Neural progenitor cell (in vitro differentiated cells): ENCODE results near the gene WWOX.

Experiments used
- EZH2 ChIP-seq: fragments of 200-600 bp; sonication (generic); IDR thresholded peaks from 2 replicates; pipeline ENCODE4 v1.6.1; 2017; ENCODE audit warnings: antibody characterized with exemption, mild to moderate bottlenecking, moderate library complexity
- TF ChIP-seq, protein P1 (sequence below): fragments of 200-600 bp; sonication (generic); IDR thresholded peaks from 2 replicates; pipeline ENCODE4 v1.5.1; 2017; ENCODE audit warnings: antibody characterized with exemption, mild to moderate bottlenecking

DNA sequence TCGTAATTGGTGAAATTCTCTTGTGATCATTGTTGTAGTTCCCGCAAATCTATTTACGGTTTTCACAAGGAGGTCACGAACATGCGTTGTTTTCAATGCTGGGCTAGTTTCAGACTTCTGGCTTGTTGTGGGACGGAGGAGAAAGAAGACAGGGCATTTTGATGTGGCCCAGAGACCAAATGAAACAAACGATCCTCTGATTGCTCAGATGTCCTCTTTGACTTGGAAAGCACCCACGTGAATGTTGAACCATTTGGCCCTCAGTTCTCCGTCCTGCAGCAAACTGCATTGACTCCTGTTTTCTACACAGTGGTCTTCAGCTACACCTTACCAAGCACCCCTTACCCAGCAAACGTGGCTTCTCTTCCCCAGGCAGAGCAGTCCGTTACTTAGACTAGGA, 391.0 kb downstream of the WWOX start:
- TF ChIP-seq, protein P1, sequence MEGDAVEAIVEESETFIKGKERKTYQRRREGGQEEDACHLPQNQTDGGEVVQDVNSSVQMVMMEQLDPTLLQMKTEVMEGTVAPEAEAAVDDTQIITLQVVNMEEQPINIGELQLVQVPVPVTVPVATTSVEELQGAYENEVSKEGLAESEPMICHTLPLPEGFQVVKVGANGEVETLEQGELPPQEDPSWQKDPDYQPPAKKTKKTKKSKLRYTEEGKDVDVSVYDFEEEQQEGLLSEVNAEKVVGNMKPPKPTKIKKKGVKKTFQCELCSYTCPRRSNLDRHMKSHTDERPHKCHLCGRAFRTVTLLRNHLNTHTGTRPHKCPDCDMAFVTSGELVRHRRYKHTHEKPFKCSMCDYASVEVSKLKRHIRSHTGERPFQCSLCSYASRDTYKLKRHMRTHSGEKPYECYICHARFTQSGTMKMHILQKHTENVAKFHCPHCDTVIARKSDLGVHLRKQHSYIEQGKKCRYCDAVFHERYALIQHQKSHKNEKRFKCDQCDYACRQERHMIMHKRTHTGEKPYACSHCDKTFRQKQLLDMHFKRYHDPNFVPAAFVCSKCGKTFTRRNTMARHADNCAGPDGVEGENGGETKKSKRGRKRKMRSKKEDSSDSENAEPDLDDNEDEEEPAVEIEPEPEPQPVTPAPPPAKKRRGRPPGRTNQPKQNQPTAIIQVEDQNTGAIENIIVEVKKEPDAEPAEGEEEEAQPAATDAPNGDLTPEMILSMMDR = no peak
- TF ChIP-seq EZH2 = no peak
